Measurements from ENCODE around the gene HEBP1. TPM values are rescaled to one million over a fixed set of nuclear protein-coding genes. Genes with fewer than 3 reads are reported as not detected.

Gene HEBP1
- total RNA-seq, 1 experiment from 2014 or later, result 22.2 TPM

GRCh38 chr12:12941450-12942350, 58.4 kb downstream of the HEBP1 start:
- peaks cover 2% of the 10 kb centered on the region; the same call in 1 of the 2 replicates for H3K27me3 Mint-ChIP-seq (ENCODE audit: low read depth)
- WGBS (ENCODE audit: extremely low coverage, insufficient read length, low lambda C conversion rate), result no CpG with 5 or more reads among the region's 10 CpGs
- H3K18ac ChIP-seq (ENCODE audit: insufficient read length, low read depth, low read length), result no peak overlapping the region
- H3K4me1 ChIP-seq (ENCODE audit: insufficient read depth, low read length), result no peaks in the 10 kb centered on the region
- no peak overlapping the region for H2BK20ac ChIP-seq (ENCODE audit: low read depth, low read length, poor library complexity, severe bottlenecking)
- H2BK5ac ChIP-seq (ENCODE audit: insufficient read length, low read length), result no peak overlapping the region
- no peak overlapping the region for H2AK5ac ChIP-seq (ENCODE audit: insufficient read length, low read length)
- H3K27ac ChIP-seq (ENCODE audit: insufficient read length, low read depth, low read length), result no peak overlapping the region
- no peaks in the 10 kb centered on the region for H4K20me1 ChIP-seq (ENCODE audit: control insufficient read depth, insufficient read depth, insufficient read length)
- no peaks in the 10 kb centered on the region for H3K27me3 ChIP-seq (ENCODE audit: insufficient read depth, low read length)
- H3K56ac ChIP-seq (ENCODE audit: insufficient read length, low read depth, low read length), result no peak overlapping the region
- TF ChIP-seq CTCF (conservative IDR thresholded peaks at IDR 0.05), result no peak
- H3K23me2 ChIP-seq (ENCODE audit: insufficient read length, low read depth, low read length, poor library complexity, severe bottlenecking), result no peaks in the 10 kb centered on the region
- H2BK15ac ChIP-seq (ENCODE audit: low read depth, low read length), result no peak overlapping the region
- H3K27ac Mint-ChIP-seq, result no peak overlapping the region; a peak in 1 of 7 replicates
- H2BK12ac ChIP-seq (ENCODE audit: insufficient read length, low read depth, low read length), result no peak overlapping the region
- H3K4me3 Mint-ChIP-seq, result no peak overlapping the region
- no peak overlapping the region for H4K8ac ChIP-seq (replicated peaks; ENCODE audit: insufficient read length, low read depth, low read length)
- no peaks in the 10 kb centered on the region for H3K9me3 Mint-ChIP-seq
- no peaks in the 10 kb centered on the region for H3K79me2 ChIP-seq (ENCODE audit: insufficient read depth, low read length)
- H2BK120ac ChIP-seq (ENCODE audit: low read depth, low read length, poor library complexity, severe bottlenecking), result no peak overlapping the region
- H2AFZ ChIP-seq (ENCODE audit: low read length), result no peak overlapping the region
- no peaks in the 10 kb centered on the region for H3K9me3 ChIP-seq (ENCODE audit: control insufficient read depth, low read depth, low read length)
- no peak overlapping the region for H3K4me2 ChIP-seq (ENCODE audit: insufficient read depth, insufficient read length, low read length)
- H3T11ph ChIP-seq (ENCODE audit: low read length), result no peak overlapping the region
- no peak overlapping the region for H3K23ac ChIP-seq (ENCODE audit: insufficient read length, low read depth, low read length)
- H3K79me1 ChIP-seq (ENCODE audit: insufficient read depth, low read depth, low read length, poor library complexity, severe bottlenecking), result no peaks in the 10 kb centered on the region
- no peak overlapping the region for H4K5ac ChIP-seq (ENCODE audit: insufficient read length, low read depth, low read length)
- H3K36me3 Mint-ChIP-seq (ENCODE audit: insufficient read depth in 1 of 3, low read depth in 3 of 3), result no peaks in the 10 kb centered on the region
- DNase-seq, result no peak
- no peak overlapping the region for H3K9ac ChIP-seq (ENCODE audit: extremely low read depth, insufficient read length, low read length)
- H3K4me1 Mint-ChIP-seq, result no peaks in the 10 kb centered on the region
- no peak overlapping the region for H3K4ac ChIP-seq (ENCODE audit: low read depth, low read length)
- H4K91ac ChIP-seq (ENCODE audit: insufficient read length, low read depth, low read length), result no peak overlapping the region
- H3K14ac ChIP-seq (ENCODE audit: insufficient read depth, low read length), result no peak overlapping the region; the same call in 1 of the 2 replicates

Data from H9 (cell line).